ENCODE results near the gene SMU1.

- TF ChIP-seq POLR2A (IDR thresholded peaks at IDR 0.05) (no peak), CTCF (IDR thresholded peaks at IDR 0.05) (no peak), POLR2AphosphoS5 (IDR thresholded peaks at IDR 0.05) (no peak)
Observed at GRCh38 chr9:33023661-33024060, 52.8 kb downstream of the SMU1 start.
